Measurements from ENCODE around the gene ADGRF4. TPM values are rescaled to one million over a fixed set of nuclear protein-coding genes. Genes with fewer than 3 reads are reported as not detected.
"Not testable (repeated sequence)": the region's sequence is repeated elsewhere in the genome, so short reads cannot be mapped to it uniquely, and the experiment has no call there.

The ADGRF4 gene
- total RNA-seq, 1 donor from 2014 or later = not detected

DNA sequence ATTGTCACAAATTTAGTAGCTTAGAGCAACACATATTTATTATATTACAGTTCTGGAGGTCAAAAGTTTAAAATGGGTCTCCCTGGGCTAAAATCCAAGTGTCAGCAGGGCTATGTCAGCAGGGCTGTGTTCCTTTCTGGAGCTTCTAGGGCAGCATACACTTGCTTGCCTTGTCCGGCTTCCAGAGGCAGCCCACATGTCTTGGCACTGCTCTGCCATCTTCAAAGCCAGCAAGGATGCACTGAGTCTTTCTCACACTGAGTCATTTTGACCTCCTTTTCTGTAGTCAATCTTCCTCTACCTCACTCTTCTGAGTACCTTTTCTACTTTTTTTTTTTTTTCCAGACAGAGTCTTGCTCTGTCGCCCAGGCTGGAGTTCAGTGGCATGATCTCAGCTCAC lies 39.0 kb downstream of the ADGRF4 start:
- no peak overlapping the region for H3K27ac Mint-ChIP-seq
- ChIA-PET CTCF (no interaction called here), POLR2A (no interaction called here)
- DNase-seq = no peak
- ATAC-seq (ENCODE audit: low read depth) = no peak
- no peaks in the 10 kb centered on the region for H3K4me1 Mint-ChIP-seq
- intact Hi-C loops (cut with micrococcal nuclease) = no loop called here
- H3K4me3 Mint-ChIP-seq = no peak overlapping the region
- TF ChIP-seq, protein P1, sequence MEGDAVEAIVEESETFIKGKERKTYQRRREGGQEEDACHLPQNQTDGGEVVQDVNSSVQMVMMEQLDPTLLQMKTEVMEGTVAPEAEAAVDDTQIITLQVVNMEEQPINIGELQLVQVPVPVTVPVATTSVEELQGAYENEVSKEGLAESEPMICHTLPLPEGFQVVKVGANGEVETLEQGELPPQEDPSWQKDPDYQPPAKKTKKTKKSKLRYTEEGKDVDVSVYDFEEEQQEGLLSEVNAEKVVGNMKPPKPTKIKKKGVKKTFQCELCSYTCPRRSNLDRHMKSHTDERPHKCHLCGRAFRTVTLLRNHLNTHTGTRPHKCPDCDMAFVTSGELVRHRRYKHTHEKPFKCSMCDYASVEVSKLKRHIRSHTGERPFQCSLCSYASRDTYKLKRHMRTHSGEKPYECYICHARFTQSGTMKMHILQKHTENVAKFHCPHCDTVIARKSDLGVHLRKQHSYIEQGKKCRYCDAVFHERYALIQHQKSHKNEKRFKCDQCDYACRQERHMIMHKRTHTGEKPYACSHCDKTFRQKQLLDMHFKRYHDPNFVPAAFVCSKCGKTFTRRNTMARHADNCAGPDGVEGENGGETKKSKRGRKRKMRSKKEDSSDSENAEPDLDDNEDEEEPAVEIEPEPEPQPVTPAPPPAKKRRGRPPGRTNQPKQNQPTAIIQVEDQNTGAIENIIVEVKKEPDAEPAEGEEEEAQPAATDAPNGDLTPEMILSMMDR (IDR thresholded peaks at IDR 0.05) = no peak
- H3K9me3 Mint-ChIP-seq = no peaks in the 10 kb centered on the region
- H3K36me3 Mint-ChIP-seq (ENCODE audit: low read depth) = no peaks in the 10 kb centered on the region
- peaks cover 2% of the 10 kb centered on the region for H3K27me3 Mint-ChIP-seq

DNA sequence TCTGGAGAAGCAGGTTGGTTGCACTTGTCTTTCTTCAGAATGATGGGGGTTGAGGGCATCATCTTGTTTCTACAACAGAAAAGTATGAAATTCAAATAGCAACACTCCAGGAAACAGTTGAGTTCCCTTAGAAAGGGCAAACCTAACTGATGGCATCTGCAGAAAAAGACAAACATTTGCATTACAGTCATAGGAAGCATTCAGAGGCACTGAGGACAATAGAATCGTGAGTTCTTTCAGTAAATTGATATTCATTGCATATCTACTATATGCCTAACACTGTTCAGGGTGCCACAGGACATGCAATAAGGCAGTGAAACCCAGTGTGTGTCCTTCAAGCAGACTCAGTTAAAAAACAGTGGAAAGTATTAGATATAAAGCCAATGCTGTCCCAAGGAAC lies 42.3 kb downstream of the ADGRF4 start:
- no peak for ATAC-seq (ENCODE audit: low read depth)
- ChIA-PET CTCF (no interaction called here), POLR2A (no interaction called here)
- Mint-ChIP-seq H3K36me3 (ENCODE audit: low read depth) (no peaks in the 10 kb centered on the region), H3K27me3 (peaks cover 2% of the 10 kb centered on the region), H3K9me3 (peaks cover 3% of the 10 kb centered on the region), H3K4me3 (no peak overlapping the region), H3K27ac (no peak overlapping the region), H3K4me1 (no peaks in the 10 kb centered on the region)
- no peak for DNase-seq
- intact Hi-C loops (cut with micrococcal nuclease) = no loop called here
- TF ChIP-seq, protein P1 (IDR thresholded peaks at IDR 0.05) = no peak

DNA sequence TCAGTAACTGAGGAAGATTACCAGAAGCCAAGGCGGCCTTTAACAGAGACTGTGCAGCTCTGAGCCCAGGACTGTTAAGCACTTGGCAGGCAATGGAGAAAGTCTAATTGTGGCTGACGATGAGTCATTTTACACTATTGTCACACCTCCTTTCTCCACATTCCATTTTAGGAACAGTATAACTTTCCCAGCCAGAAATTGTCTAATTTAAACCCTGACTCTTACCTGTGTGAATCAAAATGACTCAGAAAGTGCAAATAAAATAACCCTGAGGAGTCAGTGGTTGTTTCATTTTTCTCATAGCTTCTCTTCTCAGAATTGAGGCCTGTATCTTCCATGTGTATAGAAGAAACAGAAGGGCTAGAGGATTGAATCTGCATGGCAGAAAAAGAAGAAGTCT lies 43.4 kb downstream of the ADGRF4 start:
- ATAC-seq (ENCODE audit: low read depth) = no peak

DNA sequence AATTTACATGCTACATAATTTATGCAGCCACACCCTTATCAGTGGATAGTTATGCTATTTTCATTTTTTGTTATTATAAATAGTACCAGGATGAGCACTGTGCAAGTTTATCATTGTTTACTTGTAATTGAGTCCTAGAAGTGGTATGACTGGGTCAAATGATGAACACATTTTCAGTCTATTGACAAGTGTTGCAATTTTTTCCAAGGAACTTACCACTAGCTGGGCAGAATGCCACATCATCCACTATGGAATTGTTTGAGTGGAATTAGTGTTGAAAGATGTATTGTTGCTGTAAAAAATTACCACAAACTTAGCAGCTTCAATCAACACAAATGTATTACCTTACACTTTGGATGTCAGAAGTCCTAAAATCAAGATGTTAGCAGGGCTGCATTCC lies 45.4 kb downstream of the ADGRF4 start:
- Mint-ChIP-seq H3K36me3 (ENCODE audit: low read depth) (no peaks in the 10 kb centered on the region), H3K9me3 (peaks cover 3% of the 10 kb centered on the region), H3K27me3 (no peaks in the 10 kb centered on the region), H3K27ac (no peak overlapping the region), H3K4me3 (no peak overlapping the region), H3K4me1 (no peaks in the 10 kb centered on the region)
- POLR2A ChIA-PET = no interaction called here
- DNase-seq (no peak), ATAC-seq (ENCODE audit: low read depth) (no peak)
- CTCF ChIA-PET = no interaction called here
- intact Hi-C loops (cut with micrococcal nuclease) = no loop called here
- TF ChIP-seq, protein P1 (IDR thresholded peaks at IDR 0.05) = no peak

More for the DNA sequence above, 43.4 kb downstream of the ADGRF4 start:
- TF ChIP-seq, protein P1 (IDR thresholded peaks at IDR 0.05) = no peak
- intact Hi-C loops (cut with micrococcal nuclease) = no loop called here
- ChIA-PET POLR2A (no interaction called here), CTCF (no interaction called here)
- no peak for DNase-seq
- Mint-ChIP-seq H3K36me3 (ENCODE audit: low read depth) (no peaks in the 10 kb centered on the region), H3K27me3 (no peaks in the 10 kb centered on the region), H3K4me1 (no peaks in the 10 kb centered on the region), H3K27ac (no peak overlapping the region), H3K9me3 (peaks cover 3% of the 10 kb centered on the region), H3K4me3 (no peak overlapping the region)

DNA sequence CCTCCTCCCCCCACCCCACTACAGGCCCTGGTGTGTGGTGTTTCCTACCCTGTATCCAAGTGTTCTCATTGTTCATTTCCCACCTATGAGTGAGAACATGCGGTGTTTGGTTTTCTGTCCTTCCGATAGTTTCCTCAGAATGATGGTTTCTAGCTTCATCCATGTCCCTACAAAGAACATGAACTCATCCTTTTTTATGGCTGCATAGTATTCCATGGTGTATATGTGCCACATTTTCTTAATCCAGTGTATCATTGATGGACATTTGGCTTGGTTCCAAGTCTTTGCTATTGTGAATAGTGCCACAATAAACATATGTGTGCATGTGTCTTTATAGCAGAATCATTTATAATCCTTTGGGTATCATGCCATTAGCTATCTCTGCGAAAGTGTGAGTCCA lies 46.9 kb downstream of the ADGRF4 start:
- DNase-seq; H3K36me3 Mint-ChIP-seq (ENCODE audit: low read depth); H3K27ac Mint-ChIP-seq; H3K27me3 Mint-ChIP-seq; H3K9me3 Mint-ChIP-seq; CTCF ChIA-PET; POLR2A ChIA-PET; H3K4me3 Mint-ChIP-seq; H3K4me1 Mint-ChIP-seq; intact Hi-C loops (cut with micrococcal nuclease); ATAC-seq (ENCODE audit: low read depth): not testable (repeated sequence)

DNA sequence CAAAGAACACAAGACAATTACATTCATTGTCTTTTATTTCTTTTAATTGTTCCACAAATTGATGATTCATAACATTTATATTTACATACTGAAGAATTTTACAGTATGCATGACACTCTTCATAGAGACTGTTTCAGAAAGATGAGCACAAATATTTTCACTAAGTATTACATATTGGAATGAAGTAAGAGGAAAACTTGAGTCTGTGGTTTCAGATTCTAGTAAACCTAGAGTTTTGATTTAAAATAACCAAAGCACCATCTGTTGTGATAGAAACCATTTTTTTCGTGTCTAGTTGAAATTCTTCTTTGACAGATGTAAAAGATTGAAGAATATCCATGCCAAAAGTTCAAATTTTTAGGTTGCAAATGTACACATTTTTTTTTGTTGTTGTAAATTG lies 51.4 kb downstream of the ADGRF4 start:
- H3K4me1 Mint-ChIP-seq = no peaks in the 10 kb centered on the region
- H3K27ac Mint-ChIP-seq = no peak overlapping the region
- POLR2A ChIA-PET = no interaction called here
- H3K4me3 Mint-ChIP-seq = no peak overlapping the region
- CTCF ChIA-PET = no interaction called here
- peaks cover 7% of the 10 kb centered on the region for H3K27me3 Mint-ChIP-seq
- TF ChIP-seq, protein P1 (IDR thresholded peaks at IDR 0.05) = no peak
- H3K36me3 Mint-ChIP-seq (ENCODE audit: low read depth) = no peaks in the 10 kb centered on the region
- ATAC-seq (ENCODE audit: low read depth) (no peak), DNase-seq (no peak)
- intact Hi-C loops (cut with micrococcal nuclease) = no loop called here
- H3K9me3 Mint-ChIP-seq = peaks cover 6% of the 10 kb centered on the region
